ENCODE data around the gene DBT.

DBT gene

GRCh38 chr1:100184536-100184935, 65.1 kb downstream of the DBT start:
- peak in 1 of 2 donors; percentile 5 for DNase-seq

- DNase-seq, result no peak
Observed at GRCh38 chr1:100183370-100183769, 66.3 kb downstream of the DBT start.

- no peak for DNase-seq
Observed at GRCh38 chr1:100178091-100178490, 71.5 kb downstream of the DBT start, which contains the start of gene LRRC39. Gene LRRC39 (minus strand): TSS chr1:100178256. CDS start chr1:100168516, 9,740 bp downstream.

GRCh38 chr1:100177295-100178041, 72.2 kb downstream of the DBT start:
- no peak for DNase-seq

GRCh38 chr1:100168051-100168450, 81.6 kb downstream of the DBT start:
- DNase-seq, result no peak

GRCh38 chr1:100164702-100165101, 84.9 kb downstream of the DBT start:
- DNase-seq, result no peak

GRCh38 chr1:100164216-100164615, 85.4 kb downstream of the DBT start:
- no peak for DNase-seq

GRCh38 chr1:100162881-100163280, 86.8 kb downstream of the DBT start:
- DNase-seq, result no peak

GRCh38 chr1:100152271-100152670, 97.4 kb downstream of the DBT start:
- DNase-seq, result no peak

GRCh38 chr1:100151679-100152078, 98.0 kb downstream of the DBT start:
- no peak for DNase-seq

- DNase-seq, result no peak
Observed at GRCh38 chr1:100147875-100148274, 101.8 kb downstream of the DBT start.

GRCh38 chr1:100146958-100147357, 102.7 kb downstream of the DBT start:
- DNase-seq, result no peak

- no peak for DNase-seq
Observed at GRCh38 chr1:100145116-100145515, 104.5 kb downstream of the DBT start.

GRCh38 chr1:100142343-100142742, 107.3 kb downstream of the DBT start:
- DNase-seq, result no peak

- DNase-seq, result no peak
Observed at GRCh38 chr1:100141192-100141591, 108.4 kb downstream of the DBT start.

- DNase-seq, result no peak
Observed at GRCh38 chr1:100137602-100138001, 112.0 kb downstream of the DBT start.
